Activated T-helper 1 cell treated with anti-CD3 and anti-CD28 coated beads, Interleukin-12 subunit alpha, Interleukin-12 subunit beta, Interleukin-2, Interleukin-4 antibody, amounts not matched to agents 30 ng/mL and 10 ng/mL and 1 ng/mL, durations not matched to agents 14 hours and 24 hours and 36 hours (primary cell): ENCODE data around the gene IMPG1. TPM values are rescaled to one million over a fixed set of nuclear protein-coding genes. Genes with fewer than 3 reads are reported as not detected.

Source experiments
- DNase-seq: peaks from one replicate; pipeline ENCODE4 v3.0.0; 2021; ENCODE audit warnings: low spot score
- H3K27ac Mint-ChIP-seq: one replicate; pipeline ENCODE4 v1.8.0; 2021; ENCODE audit warnings: mild to moderate bottlenecking, mixed read lengths
- H3K27me3 Mint-ChIP-seq: one replicate; pipeline ENCODE4 v1.8.0; 2022; ENCODE audit warnings: mild to moderate bottlenecking, moderate library complexity, mixed read lengths; ENCODE audit not compliant: insufficient read depth
- H3K36me3 Mint-ChIP-seq: one replicate; pipeline ENCODE4 v1.8.0; 2021; ENCODE audit warnings: low read depth, mixed read lengths
- H3K4me1 Mint-ChIP-seq: one replicate; pipeline ENCODE4 v1.8.0; 2021; ENCODE audit warnings: low read depth, mixed read lengths
- H3K4me3 Mint-ChIP-seq: one replicate; pipeline ENCODE4 v1.8.0; 2021; ENCODE audit warnings: mild to moderate bottlenecking, moderate library complexity, mixed read lengths
- H3K9me3 Mint-ChIP-seq: one replicate; pipeline ENCODE4 v1.8.0; 2021; ENCODE audit warnings: mixed read lengths
- intact Hi-C: fragments of 100-400 bp; cut with micrococcal nuclease; formaldehyde crosslinking; loops from one replicate; pipeline ENCODE4 v1.15.1; 2024
- total RNA-seq: library from RNA; stranded (reverse); gene quantifications from 2 replicates; pipeline ENCODE4 v1.2.3, GENCODE V29; 2022

The IMPG1 gene
- total RNA-seq, 1 donor from 2014 or later, result not detected

GRCh38 chr6:75997696-75998095, 74.8 kb downstream of the IMPG1 start:
- intact Hi-C loops, result no loop called here
- Mint-ChIP-seq H3K4me1 (no peaks in the 10 kb centered on the region), H3K9me3 (no peaks in the 10 kb centered on the region)

GRCh38 chr6:75993236-75994162, 79.0 kb downstream of the IMPG1 start:
- DNase-seq, result no peak
- intact Hi-C loops, result no loop called here
- H3K36me3 Mint-ChIP-seq, result no peaks in the 10 kb centered on the region
- no peaks in the 10 kb centered on the region for H3K4me1 Mint-ChIP-seq
- H3K27me3 Mint-ChIP-seq, result peaks cover 1% of the 10 kb centered on the region
- H3K27ac Mint-ChIP-seq, result no peak overlapping the region
- H3K9me3 Mint-ChIP-seq, result peaks cover 5% of the 10 kb centered on the region
- no peak overlapping the region for H3K4me3 Mint-ChIP-seq

More at GRCh38 chr6:75997696-75998095, 74.8 kb downstream of the IMPG1 start:
- no peak for DNase-seq
- Mint-ChIP-seq H3K27me3 (peaks cover 1% of the 10 kb centered on the region), H3K36me3 (no peaks in the 10 kb centered on the region), H3K27ac (no peak overlapping the region), H3K4me3 (no peak overlapping the region)

- Mint-ChIP-seq H3K4me1 (no peaks in the 10 kb centered on the region), H3K4me3 (no peak overlapping the region), H3K27me3 (peaks cover 1% of the 10 kb centered on the region), H3K36me3 (no peaks in the 10 kb centered on the region), H3K27ac (no peak overlapping the region), H3K9me3 (peaks cover 5% of the 10 kb centered on the region)
- no peak for DNase-seq
- intact Hi-C loops, result no loop called here
These were observed 80.5 kb downstream of the IMPG1 start for GRCh38 chr6:75991941-75992340.

GRCh38 chr6:75986935-75987334, 85.5 kb downstream of the IMPG1 start:
- no peak overlapping the region for H3K27ac Mint-ChIP-seq
- H3K36me3 Mint-ChIP-seq, result no peaks in the 10 kb centered on the region
- intact Hi-C loops, result no loop called here
- H3K27me3 Mint-ChIP-seq, result no peaks in the 10 kb centered on the region
- H3K9me3 Mint-ChIP-seq, result peaks cover 5% of the 10 kb centered on the region
- DNase-seq, result no peak
- no peak overlapping the region for H3K4me3 Mint-ChIP-seq
- no peaks in the 10 kb centered on the region for H3K4me1 Mint-ChIP-seq

- Mint-ChIP-seq H3K36me3 (no peaks in the 10 kb centered on the region), H3K4me1 (no peaks in the 10 kb centered on the region), H3K27ac (no peak overlapping the region), H3K9me3 (no peaks in the 10 kb centered on the region), H3K4me3 (no peak overlapping the region), H3K27me3 (no peaks in the 10 kb centered on the region)
- intact Hi-C loops, result no loop called here
- no peak for DNase-seq
These were observed 96.6 kb downstream of the IMPG1 start for GRCh38 chr6:75975904-75976303.

GRCh38 chr6:75970093-75970492, 102.4 kb downstream of the IMPG1 start:
- Mint-ChIP-seq H3K9me3 (no peaks in the 10 kb centered on the region), H3K36me3 (no peaks in the 10 kb centered on the region), H3K27me3 (no peaks in the 10 kb centered on the region), H3K27ac (no peak overlapping the region), H3K4me1 (no peaks in the 10 kb centered on the region), H3K4me3 (no peak overlapping the region)
- intact Hi-C loops, result no loop called here
- DNase-seq, result no peak

- intact Hi-C loops, result no loop called here
- no peak overlapping the region for H3K27ac Mint-ChIP-seq
- no peaks in the 10 kb centered on the region for H3K9me3 Mint-ChIP-seq
These were observed 104.3 kb downstream of the IMPG1 start for GRCh38 chr6:75968143-75968542.

GRCh38 chr6:75963569-75963968, 108.9 kb downstream of the IMPG1 start:
- H3K27ac Mint-ChIP-seq, result no peak overlapping the region
- DNase-seq, result no peak
- H3K4me3 Mint-ChIP-seq, result no peak overlapping the region
- H3K9me3 Mint-ChIP-seq, result no peaks in the 10 kb centered on the region
- H3K27me3 Mint-ChIP-seq, result no peaks in the 10 kb centered on the region
- H3K36me3 Mint-ChIP-seq, result no peaks in the 10 kb centered on the region
- intact Hi-C loops, result no loop called here
- no peaks in the 10 kb centered on the region for H3K4me1 Mint-ChIP-seq

More at GRCh38 chr6:75968143-75968542, 104.3 kb downstream of the IMPG1 start:
- H3K27me3 Mint-ChIP-seq, result no peaks in the 10 kb centered on the region
- DNase-seq, result no peak
- H3K36me3 Mint-ChIP-seq, result no peaks in the 10 kb centered on the region
- no peaks in the 10 kb centered on the region for H3K4me1 Mint-ChIP-seq
- no peak overlapping the region for H3K4me3 Mint-ChIP-seq

GRCh38 chr6:75952128-75952527, 120.3 kb downstream of the IMPG1 start:
- no peak overlapping the region for H3K4me3 Mint-ChIP-seq
- H3K36me3 Mint-ChIP-seq, result no peaks in the 10 kb centered on the region
- no peak for DNase-seq
- no peaks in the 10 kb centered on the region for H3K27me3 Mint-ChIP-seq
- no peaks in the 10 kb centered on the region for H3K9me3 Mint-ChIP-seq
- H3K27ac Mint-ChIP-seq, result no peak overlapping the region
- intact Hi-C loops, result no loop called here
- no peaks in the 10 kb centered on the region for H3K4me1 Mint-ChIP-seq

GRCh38 chr6:75947935-75948334, 124.5 kb downstream of the IMPG1 start:
- no peak overlapping the region for H3K4me3 Mint-ChIP-seq
- H3K9me3 Mint-ChIP-seq, result no peaks in the 10 kb centered on the region

GRCh38 chr6:75946146-75946831, 126.2 kb downstream of the IMPG1 start:
- no peak for DNase-seq
- no peaks in the 10 kb centered on the region for H3K4me1 Mint-ChIP-seq
- peaks cover 2% of the 10 kb centered on the region for H3K27me3 Mint-ChIP-seq
- no peak overlapping the region for H3K27ac Mint-ChIP-seq
- H3K4me3 Mint-ChIP-seq, result no peak overlapping the region
- intact Hi-C loops, result no loop called here
- H3K36me3 Mint-ChIP-seq, result no peaks in the 10 kb centered on the region
- no peaks in the 10 kb centered on the region for H3K9me3 Mint-ChIP-seq

More at GRCh38 chr6:75947935-75948334, 124.5 kb downstream of the IMPG1 start:
- Mint-ChIP-seq H3K27ac (no peak overlapping the region), H3K4me1 (no peaks in the 10 kb centered on the region), H3K27me3 (peaks cover 2% of the 10 kb centered on the region), H3K36me3 (no peaks in the 10 kb centered on the region)
- intact Hi-C loops, result no loop called here
- DNase-seq, result no peak

GRCh38 chr6:75943381-75943780, 129.1 kb downstream of the IMPG1 start:
- H3K27ac Mint-ChIP-seq, result no peak overlapping the region
- H3K36me3 Mint-ChIP-seq, result no peaks in the 10 kb centered on the region
- H3K27me3 Mint-ChIP-seq, result peaks cover 2% of the 10 kb centered on the region
- no peak for DNase-seq
- intact Hi-C loops, result no loop called here
- no peak overlapping the region for H3K4me3 Mint-ChIP-seq
- no peaks in the 10 kb centered on the region for H3K9me3 Mint-ChIP-seq
- H3K4me1 Mint-ChIP-seq, result no peaks in the 10 kb centered on the region

GRCh38 chr6:75941509-75941908, 131.0 kb downstream of the IMPG1 start:
- intact Hi-C loops, result no loop called here
- no peak overlapping the region for H3K4me3 Mint-ChIP-seq
- no peak for DNase-seq
- H3K27me3 Mint-ChIP-seq, result peaks cover 3% of the 10 kb centered on the region
- H3K27ac Mint-ChIP-seq, result no peak overlapping the region
- no peaks in the 10 kb centered on the region for H3K36me3 Mint-ChIP-seq
- H3K9me3 Mint-ChIP-seq, result no peaks in the 10 kb centered on the region
- H3K4me1 Mint-ChIP-seq, result no peaks in the 10 kb centered on the region
